A549 (cell line): ENCODE measurements around the gene ASPG. TPM values are rescaled to one million over a fixed set of nuclear protein-coding genes. Genes with fewer than 3 reads are reported as not detected.
A peak's percentile ranks its signal among the peaks of the same experiment; 100 is the strongest.

ENCODE experiments used
- ATAC-seq, 2 experiments: fragments of 200-7000 bp in 1 of 2; fragments of >200 bp in 1 of 2; cut with Nextera tagmentation in 1 of 2; cut with Tn5 transposase in 1 of 2; 3 replicates each; pipeline versions ENCODE4 v1.8.0 to v1.9.1; 2018 to 2020; ENCODE audit warnings: mild to moderate bottlenecking in 1 of 2, moderate library complexity in 1 of 2
- CTCF ChIA-PET: fragments of 300-600 bp; sonication (Branson Sonifier 250); formaldehyde crosslinking; extraction: SDS; loops from one replicate; lab custom pipeline; 2021; ENCODE audit warnings: antibody characterized with exemption, inconsistent platforms; lab: Yijun Ruan, JAX
- POLR2A ChIA-PET: fragments of 350-600 bp; formaldehyde crosslinking; extraction: SDS; loops from one replicate; lab custom pipeline; 2021; ENCODE audit warnings: antibody characterized with exemption, inconsistent platforms; lab: Yijun Ruan, JAX
- DNase-seq, 2 experiments: peaks; one replicate each; pipeline versions ENCODE4 v3.0.0 to v3.0.0-alpha.2; 2011 to 2016; ENCODE audit warnings: low read depth in 1 of 2, low spot score in 1 of 2
- FAIRE-seq: peaks from 2 replicates; lab custom pipeline; 2011; peaks lifted over from hg19 to GRCh38; lab: Jason Lieb, UNC
- H3K27ac ChIP-seq, 2 experiments: fragments of >200 bp; sonication (Bioruptor Twin); formaldehyde crosslinking; 3 replicates each; pipeline ENCODE4 v1.5.1; 2016 to 2017
- H3K4me1 ChIP-seq: fragments of >200 bp; sonication (Bioruptor Twin); formaldehyde crosslinking; 3 replicates; pipeline ENCODE4 v1.6.1; 2016
- H3K4me2 ChIP-seq: fragments of >200 bp; sonication (Bioruptor Twin); formaldehyde crosslinking; 3 replicates; pipeline ENCODE4 v1.6.1; 2016
- H3K4me3 ChIP-seq: fragments of >200 bp; sonication (Bioruptor Twin); formaldehyde crosslinking; 3 replicates; pipeline ENCODE4 v1.5.1; 2016
- H3K9me3 ChIP-seq: fragments of >200 bp; sonication (Bioruptor Twin); formaldehyde crosslinking; 3 replicates; pipeline ENCODE4 v1.6.1; 2016
- ATOH8 ChIP-seq: fragments of 250-450 bp; sonication (Bioruptor Pico); IDR thresholded peaks from 2 replicates; pipeline ENCODE4 v1.5.0; 2020; ENCODE audit warnings: low read depth, mild to moderate bottlenecking, moderate library complexity
- BHLHE40 ChIP-seq: IDR thresholded peaks from 2 replicates; pipeline ENCODE4 v1.6.1; 2012; ENCODE audit warnings: low read depth, low read length, inconsistent platforms
- CBX2 ChIP-seq: fragments of 200-600 bp; sonication (generic); IDR thresholded peaks from 2 replicates; pipeline ENCODE4 v1.6.1; 2016; ENCODE audit warnings: low read depth, mild to moderate bottlenecking, borderline replicate concordance
- CHD2 ChIP-seq: fragments of 150-350 bp; IDR thresholded peaks from 2 replicates; pipeline ENCODE4 v1.6.1; 2014; ENCODE audit warnings: low read length; ENCODE audit not compliant: partially characterized antibody
- CTCF ChIP-seq: fragments of >200 bp; sonication (Bioruptor Twin); formaldehyde crosslinking; IDR thresholded peaks from 3 replicates; pipeline ENCODE4 v1.5.1; 2016
- EHF ChIP-seq: fragments of 250-450 bp; sonication (Bioruptor Pico); IDR thresholded peaks from 2 replicates; pipeline ENCODE4 v1.5.0; 2020; ENCODE audit warnings: mild to moderate bottlenecking
- ELK1 ChIP-seq: fragments of 150-350 bp; IDR thresholded peaks from 2 replicates; pipeline ENCODE4 v1.6.1; 2014; ENCODE audit warnings: low read depth, mild to moderate bottlenecking, low read length
- ESRRA ChIP-seq: fragments of 150-350 bp; IDR thresholded peaks from 2 replicates; pipeline ENCODE4 v1.6.1; 2014; ENCODE audit warnings: mild to moderate bottlenecking, low read length, borderline replicate concordance
- FOSB ChIP-seq: fragments of 250-450 bp; sonication (Bioruptor Pico); IDR thresholded peaks from 2 replicates; pipeline ENCODE4 v1.5.0; 2020; ENCODE audit warnings: mild to moderate bottlenecking, moderate library complexity
- FOXS1 ChIP-seq: fragments of 250-450 bp; sonication (Bioruptor Pico); IDR thresholded peaks from 2 replicates; pipeline ENCODE4 v1.5.0; 2020; ENCODE audit warnings: mild to moderate bottlenecking, moderate library complexity
- GATA3 ChIP-seq: IDR thresholded peaks from 2 replicates; pipeline ENCODE4 v1.6.1; 2012; ENCODE audit warnings: borderline replicate concordance
- HDAC2 ChIP-seq: fragments of 200-600 bp; sonication (generic); IDR thresholded peaks from 2 replicates; pipeline ENCODE4 v1.6.1; 2016
- HES2 ChIP-seq: fragments of >200 bp; sonication (Bioruptor Twin); formaldehyde crosslinking; IDR thresholded peaks from 2 replicates; pipeline ENCODE4 v1.6.1; 2016
- HMGXB4 ChIP-seq: fragments of 250-450 bp; sonication (Bioruptor Pico); IDR thresholded peaks from 2 replicates; pipeline ENCODE4 v1.5.0; 2021; ENCODE audit warnings: mild to moderate bottlenecking, moderate library complexity, borderline replicate concordance
- JUN ChIP-seq, 2 experiments: fragments of >200 bp; sonication (Bioruptor Twin); formaldehyde crosslinking; IDR thresholded peaks; 2 replicates in 1 of 2; 3 replicates in 1 of 2; pipeline ENCODE4 v1.6.1; 2016 to 2017
- JUNB ChIP-seq: fragments of >200 bp; sonication (Bioruptor Twin); formaldehyde crosslinking; IDR thresholded peaks from 2 replicates; pipeline ENCODE4 v1.6.1; 2016
- KDM5A ChIP-seq: fragments of 200-600 bp; sonication (generic); IDR thresholded peaks from 2 replicates; pipeline ENCODE4 v1.6.1; 2016; ENCODE audit warnings: antibody characterized with exemption, mild to moderate bottlenecking
- MAZ ChIP-seq: fragments of 150-350 bp; IDR thresholded peaks from 2 replicates; pipeline ENCODE4 v1.6.1; 2014; ENCODE audit warnings: antibody characterized with exemption, low read depth, low read length, borderline replicate concordance
- MYC ChIP-seq: IDR thresholded peaks from 2 replicates; pipeline ENCODE4 v1.6.1; 2012; ENCODE audit warnings: mild to moderate bottlenecking, inconsistent platforms, low read length, improper control_type of control experiment, borderline replicate concordance
- NPAS2 ChIP-seq: fragments of 250-450 bp; sonication (Bioruptor Pico); IDR thresholded peaks from 2 replicates; pipeline ENCODE4 v1.8.0; 2022; ENCODE audit warnings: mild to moderate bottlenecking, moderate library complexity, borderline replicate concordance
- RAD21 ChIP-seq, 2 experiments: fragments of >200 bp in 1 of 2; sonication (Bioruptor Twin) in 1 of 2; formaldehyde crosslinking in 1 of 2; IDR thresholded peaks in 1 of 2; conservative IDR thresholded peaks in 1 of 2; 2 replicates in 1 of 2; 3 replicates in 1 of 2; pipeline ENCODE4 v1.6.1; 2012 to 2018; ENCODE audit warnings: inconsistent platforms in 1 of 2
- RARB ChIP-seq: fragments of 250-450 bp; sonication (Bioruptor Pico); IDR thresholded peaks from 2 replicates; pipeline ENCODE4 v1.8.0; 2021; ENCODE audit warnings: mild to moderate bottlenecking, moderate library complexity
- RCOR1 ChIP-seq: fragments of 150-350 bp; IDR thresholded peaks from 2 replicates; pipeline ENCODE4 v1.6.1; 2014; ENCODE audit warnings: antibody characterized with exemption, low read length, low read depth
- SMC3 ChIP-seq: fragments of >200 bp; sonication (Bioruptor Twin); formaldehyde crosslinking; IDR thresholded peaks from 3 replicates; pipeline ENCODE4 v1.6.1; 2018; ENCODE audit warnings: inconsistent platforms
- SREBF2 ChIP-seq: fragments of 450-650 bp; IDR thresholded peaks from 2 replicates; pipeline ENCODE4 v1.6.1; 2014; ENCODE audit warnings: mild to moderate bottlenecking, moderate library complexity
- USF2 ChIP-seq: fragments of 450-650 bp; IDR thresholded peaks from 2 replicates; pipeline ENCODE4 v1.6.1; 2014; ENCODE audit warnings: antibody characterized with exemption
- ZFP36 ChIP-seq: fragments of 450-650 bp; IDR thresholded peaks from 2 replicates; pipeline ENCODE4 v1.6.1; 2014; ENCODE audit warnings: borderline replicate concordance; ENCODE audit not compliant: partially characterized antibody
- ZNF302 ChIP-seq: fragments of 250-450 bp; sonication (Bioruptor Pico); IDR thresholded peaks from 2 replicates; pipeline ENCODE4 v1.9.0; 2021; ENCODE audit warnings: inconsistent platforms, mild to moderate bottlenecking, moderate library complexity
- WGBS: methylation state at CpG from one replicate; pipeline ENCODE4 v1.1.6; 2017; ENCODE audit errors: missing lambda C conversion rate; 5-methylcytosine and 5-hydroxymethylcytosine counted together
- polyA plus RNA-seq, 4 experiments: library from polyadenylated mRNA; depleted of rRNA in 3 of 4; stranded (reverse); fragments of >200 nt; fragmentation: RNase III in 1 of 4; extraction: RNeasy Plus Mini Kit Qiagen cat#74134 plus additional on column Dnase treatment in 1 of 4; gene quantifications; 2 replicates in 3 of 4; 3 replicates in 1 of 4; pipeline ENCODE4 v1.2.3, GENCODE V29; 2011 to 2017
- TF ChIP-seq, protein P1 (sequence below): IDR thresholded peaks from 2 replicates; pipeline ENCODE4 v1.6.1; 2012

ASPG gene
- polyA plus RNA-seq, 2 of the 4 experiments (the other 2 are of a cell fraction) = not detected

DNA sequence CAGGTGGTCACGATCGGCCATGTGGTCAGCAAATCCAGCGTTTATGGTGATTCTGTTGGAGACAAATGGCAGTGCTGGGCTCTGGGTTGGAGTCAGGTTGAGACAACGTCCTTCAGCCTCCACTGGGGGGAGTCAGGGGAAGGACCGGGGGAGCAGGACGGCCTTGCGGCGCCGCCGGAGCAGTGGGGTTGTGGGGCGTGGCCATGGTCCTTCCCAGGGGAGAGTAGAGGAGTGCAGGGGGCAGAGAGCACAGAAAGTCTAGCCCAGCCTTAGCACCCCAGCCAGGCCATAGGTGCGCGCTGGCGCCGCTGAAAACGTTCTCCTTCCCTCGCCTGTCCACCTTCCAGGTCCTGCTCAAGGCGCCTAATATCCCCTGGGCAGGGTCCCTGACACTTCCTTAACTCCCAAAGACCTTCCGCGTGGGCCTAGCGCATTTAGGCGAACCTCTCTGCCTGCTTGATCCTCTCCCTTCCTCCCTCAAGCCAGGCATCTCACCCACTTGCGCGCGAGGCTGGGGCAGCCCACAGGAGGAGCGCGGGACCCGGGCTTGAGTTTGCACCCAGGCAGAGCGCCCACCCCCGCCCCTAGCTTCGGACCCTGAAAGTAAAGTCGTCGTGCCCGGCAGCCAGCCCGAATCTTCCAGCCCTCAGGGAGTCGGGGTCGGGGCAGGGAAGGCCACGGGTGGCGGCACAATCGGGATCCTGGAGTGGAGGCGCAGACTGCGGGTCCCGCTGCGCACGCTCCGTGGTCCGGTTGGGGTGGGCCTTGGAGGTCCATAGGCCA, 49.8 kb downstream of the ASPG start:
- ATAC-seq = peak; percentile 57 to 68
- peak overlapping the region in 1 of 2 experiments; percentile 69; a peak in 1 of 6 replicates for H3K27ac ChIP-seq
- POLR2A ChIA-PET = no interaction called here
- H3K4me3 ChIP-seq = peak overlapping the region; percentile 55; the same call in 2 of the 3 replicates
- H3K4me2 ChIP-seq = peak overlapping the region; percentile 98
- FAIRE-seq = no peak
- TF ChIP-seq ZFP36 (no peak), EHF (CRISPR knock-in tag) (no peak), JUNB (no peak), MYC (no peak), GATA3 (no peak), HDAC2 (no peak), FOXS1 (CRISPR knock-in tag) (no peak), USF2 (no peak), SMC3 (peak; percentile 40), KDM5A (no peak), JUN (IDR thresholded peaks at IDR 0.05) (no peak), MAZ (no peak), RARB (CRISPR knock-in tag) (no peak), HMGXB4 (CRISPR knock-in tag) (no peak), BHLHE40 (no peak), ZNF302 (CRISPR knock-in tag) (no peak), RCOR1 (no peak), ELK1 (no peak), CHD2 (no peak), FOSB (CRISPR knock-in tag) (no peak), SREBF2 (no peak), CTCF (peak; percentile 35), ESRRA (no peak), RAD21 (conservative IDR thresholded peaks at IDR 0.05 in 1 of 2, IDR thresholded peaks at IDR 0.05 in 1 of 2) (peak in 1 of 2 experiments; percentile 30; a peak in 1 of 5 replicates), HES2 (no peak), CBX2 (no peak), NPAS2 (CRISPR knock-in tag) (no peak), ATOH8 (CRISPR knock-in tag) (no peak)
- TF ChIP-seq, protein P1, sequence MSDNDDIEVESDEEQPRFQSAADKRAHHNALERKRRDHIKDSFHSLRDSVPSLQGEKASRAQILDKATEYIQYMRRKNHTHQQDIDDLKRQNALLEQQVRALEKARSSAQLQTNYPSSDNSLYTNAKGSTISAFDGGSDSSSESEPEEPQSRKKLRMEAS = 0 out of 2 replicates have a peak, but pooled peaks have one; percentile 28
- TF ChIP-seq, all 56 proteins: peak for 4
- WGBS = 11% methylated on average over 21 of the region's 47 CpGs
- peaks cover 26% of the 10 kb centered on the region for H3K4me1 ChIP-seq
- DNase-seq = peak; percentile 72 to 84
- CTCF ChIA-PET = interaction anchor here (0.7 to 1.6 kb wide), 4 partner anchors 9 to 429 kb away, joined by 3 to 6 read pairs (median 4); no protein-coding TSS in a partner anchor
- H3K9me3 ChIP-seq = peaks cover 5% of the 10 kb centered on the region
